Epithelial cell of alveolus of lung (primary cell): ENCODE results near the gene STK38L. TPM values are rescaled to one million over a fixed set of nuclear protein-coding genes. Genes with fewer than 3 reads are reported as not detected.

Experiments used
- total RNA-seq: library from RNA; depleted of rRNA; stranded (reverse); fragments of >200 nt; gene quantifications from 2 replicates; pipeline ENCODE4 v1.2.1, GENCODE V29; 2015

The STK38L gene
- total RNA-seq = 24.7 and 31.1 TPM in 2 replicates

GRCh38 chr12:27243804-27244688 is at the start of gene STK38L:
Gene STK38L, plus strand, starts transcription at chr12:27244286. Its CDS starts 53,435 bp downstream, at chr12:27297721.

DNA sequence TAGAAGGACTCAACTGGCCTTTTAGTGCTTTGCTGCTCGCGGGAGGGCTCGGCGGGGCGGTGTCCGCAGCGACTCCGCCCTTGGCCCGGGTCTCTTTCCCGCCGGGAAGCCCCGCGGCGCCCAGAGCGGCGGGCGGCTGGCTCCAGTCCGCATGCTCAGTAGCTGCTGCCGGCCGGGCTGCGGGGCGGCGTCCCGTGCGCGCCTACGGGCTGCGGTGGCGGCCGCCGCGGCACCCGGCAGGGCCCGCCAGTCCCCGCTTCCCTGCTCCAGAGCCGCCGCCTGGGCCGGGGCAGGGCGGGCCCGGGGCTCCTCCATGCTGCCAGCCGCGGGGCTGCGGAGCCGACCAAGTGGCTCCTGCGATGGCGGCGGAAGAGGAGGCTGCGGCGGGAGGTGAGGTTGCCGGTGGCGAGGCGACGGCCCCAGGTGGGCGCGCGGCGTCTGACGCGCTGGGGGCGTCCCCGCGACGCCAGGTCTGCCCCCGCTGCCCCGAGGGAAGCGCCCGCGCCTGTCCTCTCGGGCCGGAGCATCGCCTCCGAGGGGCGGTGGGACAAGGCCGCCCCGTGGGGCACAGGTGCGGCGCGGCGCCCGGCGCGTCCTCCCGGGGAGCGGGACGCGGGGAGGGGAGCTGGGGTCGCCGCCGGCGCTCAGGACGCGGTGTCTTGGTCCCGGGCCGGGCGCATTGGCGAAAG is 88.8 kb downstream of the STK38L start, which contains the start of gene BMAL2:
BMAL2 (plus strand) TSS at position 123 of the 689 bp plus-strand sequence; CDS start at position 360, 237 bp downstream.

Other genes with a start within 250 kb of the STK38L start
- 62.8 and 82.5 TPM in 2 replicates for gene TM7SF3, start 229.9 kb upstream of the STK38L start, total RNA-seq
- gene MED21, start 221.7 kb upstream of the STK38L start, total RNA-seq = 43.7 and 63.2 TPM in 2 replicates
- gene C12orf71, start 161.7 kb upstream of the STK38L start, total RNA-seq = not detected in 2 replicates
- gene BMAL2, start 88.5 kb downstream of the STK38L start, total RNA-seq = 3.3 and 18.6 TPM in 2 replicates
- gene SMCO2, start 202.4 kb downstream of the STK38L start, total RNA-seq = not detected in 2 replicates